HepG2 (cell line): ENCODE measurements around the gene RASSF4. TPM values are rescaled to one million over a fixed set of nuclear protein-coding genes. Genes with fewer than 3 reads are reported as not detected.
A peak's percentile ranks its signal among the peaks of the same experiment; 100 is the strongest.

Experiments used
- DPF2 ChIP-seq: sonication (generic); formaldehyde crosslinking; IDR thresholded peaks from 2 replicates; pipeline ENCODE4 v1.4.0; 2020; ENCODE audit warnings: mild to moderate bottlenecking, low read depth, missing genetic modification reagents, borderline replicate concordance
- FOSL2 ChIP-seq: sonication (generic); formaldehyde crosslinking; IDR thresholded peaks from 2 replicates; pipeline ENCODE4 v1.4.0; 2020; ENCODE audit warnings: missing genetic modification reagents
- HDAC6 ChIP-seq: fragments of 200-600 bp; sonication (generic); IDR thresholded peaks from 2 replicates; pipeline ENCODE4 v1.7.0; 2017; ENCODE audit warnings: mild to moderate bottlenecking, antibody characterized with exemption, low read length, low read depth
- HNF4A ChIP-seq: sonication (generic); formaldehyde crosslinking; IDR thresholded peaks from 2 replicates; pipeline ENCODE4 v1.4.0; 2020; ENCODE audit warnings: missing genetic modification reagents
- IRF1 ChIP-seq: sonication (generic); formaldehyde crosslinking; IDR thresholded peaks from 2 replicates; pipeline ENCODE4 v1.4.0; 2020; ENCODE audit warnings: low read depth, mild to moderate bottlenecking, missing genetic modification reagents
- MED8 ChIP-seq: sonication (generic); formaldehyde crosslinking; IDR thresholded peaks from 2 replicates; pipeline ENCODE4 v1.8.1; 2023; ENCODE audit warnings: mild to moderate bottlenecking, missing genetic modification reagents; ENCODE audit not compliant: insufficient replicate concordance
- MXD1 ChIP-seq: sonication (generic); formaldehyde crosslinking; IDR thresholded peaks from 2 replicates; pipeline ENCODE4 v1.4.0; 2020; ENCODE audit warnings: mild to moderate bottlenecking, missing genetic modification reagents
- MYC ChIP-seq: sonication (generic); formaldehyde crosslinking; IDR thresholded peaks from 2 replicates; pipeline ENCODE4 v1.9.0; 2021; ENCODE audit warnings: missing genetic modification reagents, borderline replicate concordance
- SMAD1 ChIP-seq: sonication (generic); formaldehyde crosslinking; IDR thresholded peaks from 2 replicates; pipeline ENCODE4 v1.4.0; 2020; ENCODE audit warnings: missing genetic modification reagents, low read depth, mild to moderate bottlenecking, borderline replicate concordance
- SOX5 ChIP-seq: IDR thresholded peaks from 2 replicates; pipeline ENCODE4 v1.6.1; 2016; ENCODE audit warnings: borderline replicate concordance
- ZBED4 ChIP-seq: sonication (generic); formaldehyde crosslinking; IDR thresholded peaks from 2 replicates; pipeline ENCODE4 v1.4.0; 2020; ENCODE audit warnings: missing genetic modification reagents, borderline replicate concordance
- ZNF34 ChIP-seq: sonication (generic); formaldehyde crosslinking; IDR thresholded peaks from 2 replicates; pipeline ENCODE4 v1.4.0; 2020; ENCODE audit warnings: mild to moderate bottlenecking, missing genetic modification reagents, borderline replicate concordance
- ZNF430 ChIP-seq: sonication (generic); formaldehyde crosslinking; IDR thresholded peaks from 2 replicates; pipeline ENCODE4 v1.9.0; 2021; ENCODE audit warnings: mild to moderate bottlenecking, missing genetic modification reagents
- ZNF775 ChIP-seq: sonication (generic); formaldehyde crosslinking; IDR thresholded peaks from 2 replicates; pipeline ENCODE4 v1.4.0; 2020; ENCODE audit warnings: missing genetic modification reagents, mild to moderate bottlenecking, moderate library complexity, borderline replicate concordance
- polyA plus RNA-seq, 8 experiments: library from polyadenylated mRNA; depleted of rRNA in 3 of 8; stranded (reverse) in 7 of 8; unstranded in 1 of 8; fragments of >200 nt; fragmentation: Illumina TruSeq in 4 of 8; extraction: Trizol in 4 of 8; gene quantifications; 2 replicates each; pipeline versions ENCODE4 v1.2.1 to v1.2.3, GENCODE V29; 2011 to 2016; ENCODE audit warnings: low read depth in 4 of 8, missing spikeins in 1 of 8, mixed read lengths in 1 of 8; ENCODE audit not compliant: insufficient read depth in 1 of 8
- total RNA-seq, 5 experiments: library from RNA; depleted of rRNA; stranded (reverse); fragments of >200 nt; fragmentation: Illumina TruSeq; extraction: Trizol; gene quantifications; 2 replicates each; pipeline ENCODE4 v1.2.3, GENCODE V29; 2016; ENCODE audit warnings: low read depth in 1 of 5
- TF ChIP-seq, protein P1 (sequence below): IDR thresholded peaks from 2 replicates; pipeline ENCODE4 v1.4.0; 2020; ENCODE audit warnings: mild to moderate bottlenecking, missing genetic modification reagents

RASSF4 gene
- total and polyA plus RNA-seq, 2 of the 13 experiments (the other 11 are each of a cell fraction or from before 2014, with no cell fraction given): 34.0 to 51.7 TPM

GRCh38 chr10:44932517-44933450 lies 26.8 kb upstream of the RASSF4 start (continued):
- peak; percentile 43; the same call in 1 of the 2 replicates for TF ChIP-seq FOSL2 (CRISPR knock-in tag)
- 0 out of 2 replicates have a peak, but pooled peaks have one; percentile 24 for TF ChIP-seq ZNF34
- TF ChIP-seq HDAC6: no peak
- TF ChIP-seq DPF2: no peak
- no peak for TF ChIP-seq MXD1 (CRISPR knock-in tag)
- TF ChIP-seq HNF4A (CRISPR knock-in tag): peak; percentile 68
- peak; percentile 71; the same call in 1 of the 2 replicates for TF ChIP-seq ZNF430 (CRISPR knock-in tag)
- no peak; the same call in 1 of the 2 replicates for TF ChIP-seq ZBED4 (CRISPR knock-in tag)
- TF ChIP-seq SMAD1 (CRISPR knock-in tag): no peak
- no peak for TF ChIP-seq ZNF775 (CRISPR knock-in tag)
- TF ChIP-seq MED8 (CRISPR knock-in tag): no peak
- no peak for TF ChIP-seq IRF1
- TF ChIP-seq SOX5 (CRISPR knock-in tag): peak; percentile 42; the same call in 1 of the 2 replicates
- TF ChIP-seq, protein P1, sequence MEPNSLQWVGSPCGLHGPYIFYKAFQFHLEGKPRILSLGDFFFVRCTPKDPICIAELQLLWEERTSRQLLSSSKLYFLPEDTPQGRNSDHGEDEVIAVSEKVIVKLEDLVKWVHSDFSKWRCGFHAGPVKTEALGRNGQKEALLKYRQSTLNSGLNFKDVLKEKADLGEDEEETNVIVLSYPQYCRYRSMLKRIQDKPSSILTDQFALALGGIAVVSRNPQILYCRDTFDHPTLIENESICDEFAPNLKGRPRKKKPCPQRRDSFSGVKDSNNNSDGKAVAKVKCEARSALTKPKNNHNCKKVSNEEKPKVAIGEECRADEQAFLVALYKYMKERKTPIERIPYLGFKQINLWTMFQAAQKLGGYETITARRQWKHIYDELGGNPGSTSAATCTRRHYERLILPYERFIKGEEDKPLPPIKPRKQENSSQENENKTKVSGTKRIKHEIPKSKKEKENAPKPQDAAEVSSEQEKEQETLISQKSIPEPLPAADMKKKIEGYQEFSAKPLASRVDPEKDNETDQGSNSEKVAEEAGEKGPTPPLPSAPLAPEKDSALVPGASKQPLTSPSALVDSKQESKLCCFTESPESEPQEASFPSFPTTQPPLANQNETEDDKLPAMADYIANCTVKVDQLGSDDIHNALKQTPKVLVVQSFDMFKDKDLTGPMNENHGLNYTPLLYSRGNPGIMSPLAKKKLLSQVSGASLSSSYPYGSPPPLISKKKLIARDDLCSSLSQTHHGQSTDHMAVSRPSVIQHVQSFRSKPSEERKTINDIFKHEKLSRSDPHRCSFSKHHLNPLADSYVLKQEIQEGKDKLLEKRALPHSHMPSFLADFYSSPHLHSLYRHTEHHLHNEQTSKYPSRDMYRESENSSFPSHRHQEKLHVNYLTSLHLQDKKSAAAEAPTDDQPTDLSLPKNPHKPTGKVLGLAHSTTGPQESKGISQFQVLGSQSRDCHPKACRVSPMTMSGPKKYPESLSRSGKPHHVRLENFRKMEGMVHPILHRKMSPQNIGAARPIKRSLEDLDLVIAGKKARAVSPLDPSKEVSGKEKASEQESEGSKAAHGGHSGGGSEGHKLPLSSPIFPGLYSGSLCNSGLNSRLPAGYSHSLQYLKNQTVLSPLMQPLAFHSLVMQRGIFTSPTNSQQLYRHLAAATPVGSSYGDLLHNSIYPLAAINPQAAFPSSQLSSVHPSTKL (CRISPR knock-in tag): peak; percentile 62; the same call in 1 of the 2 replicates
- no peak; the same call in 1 of the 2 replicates for TF ChIP-seq MYC (CRISPR knock-in tag)
- TF ChIP-seq, all 625 proteins: peak for 116
